ENCODE results near the gene PDE11A.

- no peak for TF ChIP-seq REST (IDR thresholded peaks at IDR 0.05; ENCODE audit: insufficient read depth in 1 of 2, low read depth in 2 of 2, low read length in 2 of 2)
- TF ChIP-seq SIN3A (IDR thresholded peaks at IDR 0.05; ENCODE audit: borderline replicate concordance, insufficient read depth, low read length), result no peak
- TF ChIP-seq POLR2AphosphoS5 (IDR thresholded peaks at IDR 0.05; ENCODE audit: low read depth, low read length), result no peak
- TF ChIP-seq TAF1 (IDR thresholded peaks at IDR 0.05; ENCODE audit: borderline replicate concordance, insufficient read depth, low read length), result no peak
Observed at GRCh38 chr2:177635696-177636095, 436.9 kb downstream of the PDE11A start.
